Mucosa of descending colon (tissue), 3 donors: ENCODE measurements around the gene ASPA. TPM values are rescaled to one million over a fixed set of nuclear protein-coding genes. Genes with fewer than 3 reads are reported as not detected.
A peak's percentile ranks its signal among the peaks of the same experiment; 100 is the strongest.

Source experiments
- ATAC-seq: fragments of 200-7000 bp; cut with Tn5 transposase; one replicate; pipeline ENCODE4 v1.9.1; 2020; ENCODE audit warnings: mild to moderate bottlenecking, moderate library complexity
- DNase-seq, 3 donors: peaks; one replicate each; pipeline ENCODE4 v3.0.0-alpha.2; 2020
- H3K36me3 ChIP-seq: fragments of 200-600 bp; one replicate; pipeline ENCODE4 v1.8.0; 2021; ENCODE audit warnings: low read depth, mild to moderate bottlenecking
- H3K4me1 ChIP-seq: fragments of 200-600 bp; one replicate; pipeline ENCODE4 v1.8.0; 2021; ENCODE audit warnings: low read depth, mild to moderate bottlenecking
- H3K4me3 ChIP-seq: fragments of 200-600 bp; one replicate; pipeline ENCODE4 v1.8.0; 2021; ENCODE audit warnings: mild to moderate bottlenecking
- H3K9me3 ChIP-seq: fragments of 200-600 bp; one replicate; pipeline ENCODE4 v1.8.0; 2021; ENCODE audit warnings: mild to moderate bottlenecking
- CTCF ChIP-seq: fragments of 200-600 bp; IDR thresholded peaks from one replicate; pipeline ENCODE4 v1.8.0; 2022; ENCODE audit warnings: antibody characterized with exemption, mild to moderate bottlenecking
- intact Hi-C, 2 donors: fragments of 100-400 bp; cut with DNase I in 1 of 2; cut with micrococcal nuclease in 1 of 2; formaldehyde crosslinking; loops; one replicate each; pipeline versions ENCODE4 v1.11.0 to v1.11.1; 2022; cut with DNase I, micrococcal nuclease
- total RNA-seq, 3 donors: library from RNA; stranded (reverse); fragmentation: NEBNext Ultra II Directional in 2 of 3; extraction: Animal tissue kit (Norgen Biotek cat#: 25700) in 2 of 3; gene quantifications; one replicate each; pipeline versions ENCODE4 v1.2.1 to v1.2.4, GENCODE V29; 2021 to 2023
- donor health status: DM: no; HTN: no; CAD: no; lungs with moderate emphysema.
- donor health status: DM: no; HTN: no; CAD: no.
- donor health status: DM: no; HTN: yes; CAD: no.

ASPA gene
- total RNA-seq, 3 donors from 2014 or later, result 3.5 to 6.6 (median 3.7) TPM

GRCh38 chr17:3547628-3548027 lies 71.8 kb downstream of the ASPA start:
- DNase-seq, result no peak

GRCh38 chr17:3549610-3550162 lies 73.9 kb downstream of the ASPA start:
- DNase-seq (no peak), ATAC-seq (no peak)
- H3K36me3 ChIP-seq, result no peaks in the 10 kb centered on the region
- H3K4me3 ChIP-seq, result no peak overlapping the region
- TF ChIP-seq CTCF, result no peak
- H3K4me1 ChIP-seq, result peaks cover 5% of the 10 kb centered on the region
- intact Hi-C loops, result no loop called here
- no peaks in the 10 kb centered on the region for H3K9me3 ChIP-seq

More at GRCh38 chr17:3547628-3548027, 71.8 kb downstream of the ASPA start:
- no peak for ATAC-seq
- no peak for TF ChIP-seq CTCF
- H3K9me3 ChIP-seq, result no peaks in the 10 kb centered on the region
- intact Hi-C loops, result no loop called here
- no peak overlapping the region for H3K4me3 ChIP-seq
- no peaks in the 10 kb centered on the region for H3K36me3 ChIP-seq
- peaks cover 5% of the 10 kb centered on the region for H3K4me1 ChIP-seq

- no peak for TF ChIP-seq CTCF
- peak in 2 of 3 donors; percentile 68 to 82 for DNase-seq
- Histone ChIP-seq H3K4me3 (no peak overlapping the region), H3K9me3 (no peaks in the 10 kb centered on the region), H3K36me3 (no peaks in the 10 kb centered on the region), H3K4me1 (peaks cover 5% of the 10 kb centered on the region)
- peak; percentile 90 for ATAC-seq
- intact Hi-C loops, result no loop called here
These were observed 75.4 kb downstream of the ASPA start for GRCh38 chr17:3551189-3551588.

GRCh38 chr17:3552916-3553315 lies 77.1 kb downstream of the ASPA start:
- no peak overlapping the region for H3K4me3 ChIP-seq
- no peaks in the 10 kb centered on the region for H3K36me3 ChIP-seq
- TF ChIP-seq CTCF, result no peak
- DNase-seq, result no peak
- no peak for ATAC-seq
- intact Hi-C loops, result no loop called here
- H3K9me3 ChIP-seq, result no peaks in the 10 kb centered on the region
- peaks cover 10% of the 10 kb centered on the region for H3K4me1 ChIP-seq

Other genes with a start within 250 kb of the ASPA start
- under 1 TPM in 1 of 3 donors, not detected in 2; 0.32 TPM for gene OR3A1, start 177.6 kb upstream of the ASPA start, total RNA-seq
- 1 to 10 TPM in 1 of 3 donors, not detected in 2; 1.3 TPM for gene OR3A2, start 89.7 kb upstream of the ASPA start, total RNA-seq
- not detected for gene OR1E1, start 77.6 kb upstream of the ASPA start, total RNA-seq
- gene OR3A3, start 64.6 kb upstream of the ASPA start, total RNA-seq, result not detected
- gene OR1E2, start 42.2 kb upstream of the ASPA start, total RNA-seq, result not detected
- gene SPATA22, start 4.2 kb upstream of the ASPA start, total RNA-seq, result 1 to 10 TPM in 1 of 3 donors, not detected in 2; 1.1 TPM
- gene TRPV3, start 81.8 kb downstream of the ASPA start, total RNA-seq, result 10 to 100 TPM in 1 of 3 donors, 1 to 10 TPM in 2; 7.7 to 17.8 (median 8.6) TPM
- gene TRPV1, start 133.4 kb downstream of the ASPA start, total RNA-seq, result 10 to 100 TPM in 1 of 3 donors, 1 to 10 TPM in 2; 7.4 to 14.5 (median 7.8) TPM
- 10 to 100 TPM; 13.9 to 27.8 (median 19.0) TPM for gene SHPK, start 160.3 kb downstream of the ASPA start, total RNA-seq
- gene CTNS, start 160.8 kb downstream of the ASPA start, total RNA-seq, result 10 to 100 TPM in 2 of 3 donors, 1 to 10 TPM in 1; 9.6 to 13.4 (median 13.1) TPM
- 100 to 1,000 TPM; 162 to 297 (median 197) TPM for gene TAX1BP3, start 192.6 kb downstream of the ASPA start, total RNA-seq
- gene EMC6, start 192.8 kb downstream of the ASPA start, total RNA-seq, result 10 to 100 TPM; 29.3 to 41.3 (median 32.8) TPM
- 1 to 10 TPM in 2 of 3 donors, under 1 TPM in 1; 0.73 to 2.6 (median 2.2) TPM for gene P2RX5, start 220.2 kb downstream of the ASPA start, total RNA-seq
- gene HASPIN, start 247.9 kb downstream of the ASPA start, total RNA-seq, result 1 to 10 TPM in 2 of 3 donors, under 1 TPM in 1; 0.70 to 3.6 (median 1.1) TPM